K562 (cell line): ENCODE measurements around the gene AMMECR1L. TPM values are rescaled to one million over a fixed set of nuclear protein-coding genes. Genes with fewer than 3 reads are reported as not detected.
A peak's percentile ranks its signal among the peaks of the same experiment; 100 is the strongest.
"Not testable (repeated sequence)": the region's sequence is repeated elsewhere in the genome, so short reads cannot be mapped to it uniquely, and the experiment has no call there.

ENCODE experiments used
- ATAC-seq: fragments of 200-7000 bp; cut with Tn5 transposase; 3 replicates; pipeline ENCODE4 v1.9.1; 2020; ENCODE audit warnings: moderate library complexity
- BruUV-seq: library from RNA; stranded (reverse); fragments of 400-500 nt; replicated peaks from 2 replicates; lab custom pipeline; 2021; lab: Mats Ljungman, UMichigan
- CTCF ChIA-PET: fragments of 300-600 bp; formaldehyde crosslinking; extraction: SDS; loops from one replicate; lab custom pipeline; 2021; ENCODE audit warnings: low intra/inter-chr PET ratio; lab: Yijun Ruan, JAX
- POLR2A ChIA-PET: fragments of 300-600, 350-650 bp; sonication (Branson Sonifier 250); formaldehyde crosslinking; extraction: SDS; loops from one replicate; lab custom pipeline; 2021; ENCODE audit warnings: antibody characterized with exemption, inconsistent platforms; lab: Yijun Ruan, JAX
- DNase-seq, 4 experiments: peaks; one replicate each; pipeline versions ENCODE4 v3.0.0 to v3.0.0-alpha.2; 2011 to 2018; ENCODE audit warnings: low spot score in 3 of 4, mixed read lengths in 3 of 4; ENCODE audit errors: extremely low read depth in 1 of 4
- FAIRE-seq: peaks from 2 replicates; lab custom pipeline; 2011; peaks lifted over from hg19 to GRCh38; lab: Jason Lieb, UNC
- H2AFZ ChIP-seq: 2 replicates; pipeline ENCODE4 v1.6.0; 2011; ENCODE audit warnings: low read depth, low read length, control low read depth, inconsistent platforms
- H3K27ac ChIP-seq: fragments of 200-600 bp; 3 replicates; pipeline ENCODE4 v1.8.0; 2011; ENCODE audit warnings: low read depth, mild to moderate bottlenecking, control low read depth, inconsistent platforms, low read length, moderate library complexity, mixed read lengths; ENCODE audit errors: extremely low read depth
- H3K27me3 ChIP-seq, 2 experiments: fragments of 300-600 bp in 1 of 2; 2 replicates in 1 of 2; 3 replicates in 1 of 2; pipeline versions ENCODE4 v1.6.0 to v1.8.0; 2011; ENCODE audit warnings: inconsistent platforms in 2 of 2, low read length in 2 of 2, mild to moderate bottlenecking in 1 of 2, mixed read lengths in 1 of 2, moderate library complexity in 1 of 2; ENCODE audit not compliant: control insufficient read depth in 2 of 2, insufficient read depth in 2 of 2
- H3K36me3 ChIP-seq: fragments of 300-600 bp; 3 replicates; pipeline ENCODE4 v1.8.0; 2011; ENCODE audit warnings: mild to moderate bottlenecking, low read length, inconsistent platforms; ENCODE audit not compliant: control insufficient read depth, insufficient read depth
- H3K4me1 ChIP-seq, 2 experiments: fragments of 200-600 bp in 1 of 2; replicated peaks in 1 of 2; 2 replicates in 1 of 2; 3 replicates in 1 of 2; pipeline versions ENCODE4 v1.5.1 to v1.8.0; 2011; ENCODE audit warnings: inconsistent platforms in 2 of 2, low read length in 2 of 2, mild to moderate bottlenecking in 1 of 2, mixed read lengths in 1 of 2, moderate library complexity in 1 of 2; ENCODE audit not compliant: control insufficient read depth in 2 of 2, insufficient read depth in 2 of 2
- H3K4me2 ChIP-seq: 2 replicates; pipeline ENCODE4 v1.6.1; 2011; ENCODE audit warnings: low read length, control low read depth, inconsistent platforms, mixed read lengths; ENCODE audit not compliant: insufficient read depth
- H3K4me3 ChIP-seq: fragments of 200-600 bp; sonication (generic), shearing (Covaris generic); 2 replicates; pipeline ENCODE4 v1.5.1; 2016; ENCODE audit warnings: control low read depth, inconsistent platforms
- H3K79me2 ChIP-seq: fragments of 200-600 bp; 3 replicates; pipeline ENCODE4 v1.8.0; 2011; ENCODE audit warnings: low read length, inconsistent platforms; ENCODE audit not compliant: control insufficient read depth, insufficient read depth
- H3K9ac ChIP-seq, 2 experiments: 2 replicates each; pipeline versions ENCODE4 v1.6.0 to v1.6.1; 2011; ENCODE audit warnings: low read depth in 2 of 2, low read length in 2 of 2, control low read depth in 1 of 2, inconsistent platforms in 1 of 2, mild to moderate bottlenecking in 1 of 2, mixed read lengths in 1 of 2; ENCODE audit not compliant: insufficient read depth in 1 of 2
- H3K9me1 ChIP-seq: one replicate; pipeline ENCODE4 v1.6.0; 2011; ENCODE audit warnings: inconsistent platforms, mild to moderate bottlenecking, low read length, moderate library complexity; ENCODE audit not compliant: control insufficient read depth, insufficient read depth
- H3K9me3 ChIP-seq: replicated peaks from 2 replicates; pipeline ENCODE4 v1.5.1; 2011; ENCODE audit warnings: low read depth, low read length, inconsistent platforms; ENCODE audit not compliant: control insufficient read depth, insufficient read depth
- H4K20me1 ChIP-seq: replicated peaks from 2 replicates; pipeline ENCODE4 v1.6.1; 2011; ENCODE audit warnings: low read length, inconsistent platforms, mixed read lengths; ENCODE audit not compliant: control insufficient read depth, insufficient read depth
- CTBP1 ChIP-seq: fragments of 450-650 bp; IDR thresholded peaks from 2 replicates; pipeline ENCODE4 v1.6.1; 2016; ENCODE audit warnings: borderline replicate concordance
- EHMT2 ChIP-seq: fragments of 450-650 bp; IDR thresholded peaks from 2 replicates; pipeline ENCODE4 v1.6.1; 2018; ENCODE audit warnings: antibody characterized with exemption
- ELF4 ChIP-seq: fragments of 450-650 bp; formaldehyde crosslinking; IDR thresholded peaks from 2 replicates; pipeline ENCODE4 v1.4.0; 2022; ENCODE audit warnings: missing genetic modification characterization
- HDGF ChIP-seq: fragments of 450-650 bp; IDR thresholded peaks from 2 replicates; pipeline ENCODE4 v1.6.1; 2016
- OTX1 ChIP-seq: fragments of 450-650 bp; formaldehyde crosslinking; IDR thresholded peaks from 2 replicates; pipeline ENCODE4 v1.4.0; 2022; ENCODE audit warnings: mild to moderate bottlenecking
- PHF20 ChIP-seq: fragments of 450-650 bp; IDR thresholded peaks from 2 replicates; pipeline ENCODE4 v1.6.1; 2018; ENCODE audit not compliant: partially characterized antibody
- PHF8 ChIP-seq: fragments of 200-600 bp; sonication (generic); IDR thresholded peaks from 2 replicates; pipeline ENCODE4 v1.6.1; 2012; ENCODE audit warnings: mixed run types, mild to moderate bottlenecking, inconsistent platforms, low read length, moderate library complexity, borderline replicate concordance
- WGBS: fragments of 100-300 bp; shearing (Covaris generic); methylation state at CpG from one replicate; pipeline ENCODE4 v1.1.6; 2016; ENCODE audit warnings: low coverage, mixed read lengths; ENCODE audit not compliant: insufficient coverage; ENCODE audit errors: missing lambda C conversion rate; 5-methylcytosine and 5-hydroxymethylcytosine counted together
- in situ Hi-C: fragments of 300-500 bp; cut with MboI; formaldehyde crosslinking; loops from 4 replicates; pipeline ENCODE4 v1.15.0; 2018; ENCODE audit warnings: inconsistent platforms, mixed read lengths
- intact Hi-C: fragments of 100-400 bp; cut with micrococcal nuclease; formaldehyde crosslinking; loops from 2 replicates; pipeline ENCODE4 v1.14.2; 2022
- polyA plus RNA-seq, 8 experiments: library from polyadenylated mRNA; depleted of rRNA in 4 of 8; stranded (reverse) in 5 of 8; unstranded in 3 of 8; fragments of >200 nt; fragmentation: Nextera tagmentation in 2 of 8; fragmentation: Illumina TruSeq in 1 of 8; extraction: Ambion mirVana in 2 of 8; extraction: Trizol in 1 of 8; gene quantifications; 2 replicates each; pipeline versions ENCODE4 v1.2.1 to v1.2.3, GENCODE V29; 2011 to 2014; ENCODE audit warnings: inconsistent platforms in 1 of 8, missing spikeins in 1 of 8
- total RNA-seq, 7 experiments: library from RNA; depleted of rRNA in 6 of 7; stranded (reverse); fragments of >200 nt in 6 of 7; fragmentation: Illumina TruSeq in 2 of 7; extraction: Trizol in 2 of 7; gene quantifications; 2 replicates each; pipeline versions ENCODE4 v1.2.1 to v1.2.3, GENCODE V29; 2011 to 2021; ENCODE audit warnings: low replicate concordance in 1 of 7
- TF ChIP-seq, protein P1 (sequence below): fragments of 200-800 bp; sonication (Bioruptor generic); IDR thresholded peaks from 2 replicates; pipeline ENCODE4 v1.6.1; 2017; ENCODE audit warnings: missing genetic modification characterization, missing compliant biosample characterization
- TF ChIP-seq, protein P2 (sequence below), 3 experiments: fragments of 200-800 bp in 1 of 3; fragments of 250-450 bp in 1 of 3; fragments of 450-650 bp in 1 of 3; sonication (Bioruptor Pico) in 1 of 3; sonication (Bioruptor generic) in 1 of 3; formaldehyde crosslinking in 1 of 3; IDR thresholded peaks; 2 replicates each; pipeline versions ENCODE4 v1.6.1 to v1.8.0; 2016 to 2022; ENCODE audit warnings: mild to moderate bottlenecking in 2 of 3, missing genetic modification characterization in 2 of 3, missing compliant biosample characterization in 1 of 3, moderate library complexity in 1 of 3
- TF ChIP-seq, protein P3 (sequence below), 2 experiments: fragments of 450-650 bp; conservative IDR thresholded peaks; 2 replicates each; pipeline ENCODE4 v1.6.1; 2017; ENCODE audit warnings: mild to moderate bottlenecking in 2 of 2, moderate library complexity in 2 of 2
- TF ChIP-seq, protein P4 (sequence below): fragments of 450-650 bp; formaldehyde crosslinking; IDR thresholded peaks from 2 replicates; pipeline ENCODE4 v1.4.0; 2022; ENCODE audit warnings: missing genetic modification characterization

The AMMECR1L gene
- total and polyA plus RNA-seq, 9 of the 15 experiments (the other 6 are each of a cell fraction or from before 2014, with no cell fraction given): 3.7 to 15.3 (median 9.1) TPM

DNA sequence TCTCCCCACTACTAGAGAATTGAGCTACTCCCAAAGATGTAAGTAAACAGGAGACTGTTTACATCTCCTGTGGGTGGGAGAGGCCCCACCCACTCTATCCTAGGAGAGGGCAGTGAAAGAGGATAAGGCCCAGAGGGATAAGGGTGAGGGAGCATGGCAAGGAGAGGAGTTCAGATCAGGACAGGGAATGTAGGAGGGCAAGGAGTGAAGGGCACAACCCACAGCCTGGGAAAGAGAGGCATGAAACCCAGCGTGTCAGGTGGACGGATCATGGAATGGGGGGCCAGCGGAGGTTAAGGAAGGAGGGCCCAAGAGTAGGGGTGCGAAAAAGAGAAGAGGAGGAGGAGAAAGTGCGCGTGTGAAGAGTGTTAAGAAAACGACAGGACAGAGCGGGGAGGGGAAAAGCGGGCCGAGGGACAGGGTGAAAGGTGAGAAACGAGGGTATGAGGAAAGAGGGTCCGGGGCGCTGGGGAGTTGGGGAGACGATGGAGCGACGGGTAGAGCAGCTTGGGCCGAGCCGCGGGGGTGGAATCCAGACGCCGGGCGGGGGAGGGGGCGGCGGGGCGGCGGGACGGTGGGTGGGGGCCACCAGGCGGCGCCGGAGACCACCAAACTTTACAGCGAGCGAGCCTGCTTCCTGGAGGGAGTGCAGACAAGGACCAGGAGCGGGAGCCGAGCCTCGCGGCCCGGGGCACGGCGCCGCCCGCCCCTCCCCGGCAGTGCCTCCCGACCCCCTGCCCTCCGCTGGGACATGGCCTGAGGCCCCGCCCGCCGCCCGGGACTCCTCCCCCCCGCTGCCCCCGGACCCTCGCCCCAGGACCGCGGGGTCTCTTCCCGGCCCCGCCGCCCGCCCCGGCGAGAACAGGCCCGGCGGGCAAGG, 655 bp downstream of the AMMECR1L start:
- BruUV-seq, H3K9me1 ChIP-seq, in situ Hi-C loops, intact Hi-C loops, H4K20me1 ChIP-seq, H3K27me3 ChIP-seq, CTCF ChIA-PET, H3K9me3 ChIP-seq, FAIRE-seq: not testable (repeated sequence)
- Histone ChIP-seq H3K4me3 (peak overlapping the region; percentile 51), H3K27ac (peak overlapping the region; percentile 36; the same call in 1 of the 3 replicates), H3K9ac (peak overlapping the region; percentile 27 to 89; a peak in 3 of 4 replicates), H3K36me3 (peaks cover 42% of the 10 kb centered on the region; the same call in 2 of the 3 replicates), H3K4me1 (peaks cover 6 to 13% of the 10 kb centered on the region in 2 experiments; a peak in 3 of 5 replicates), H2AFZ (0 out of 2 replicates have a peak overlapping the region, but pooled peaks have one; percentile 15), H3K79me2 (peaks cover 58% of the 10 kb centered on the region), H3K4me2 (peak overlapping the region; percentile 82)
- DNase-seq: peak in 2 of 4 experiments; percentile 21 to 38
- WGBS: 3% methylated on average over 12 of the region's 61 CpGs
- POLR2A ChIA-PET: interaction anchor here (0.8 to 1.4 kb wide), 3 partner anchors 8 to 14 kb away, joined by 3 to 4 read pairs (median 3); no protein-coding TSS in a partner anchor
- peak; percentile 51 for ATAC-seq
- TF ChIP-seq EHMT2 (0 out of 2 replicates have a peak, but pooled peaks have one; percentile 42), HDGF (0 out of 2 replicates have a peak, but pooled peaks have one; percentile 51), OTX1 (0 out of 2 replicates have a peak, but pooled peaks have one; percentile 52), ELF4 (CRISPR knock-in tag) (0 out of 2 replicates have a peak, but pooled peaks have one; percentile 15), PHF20 (peak; percentile 16), CTBP1 (peak; percentile 26; the same call in 1 of the 2 replicates), PHF8 (peak; percentile 32; the same call in 1 of the 2 replicates)
- TF ChIP-seq, protein P1, sequence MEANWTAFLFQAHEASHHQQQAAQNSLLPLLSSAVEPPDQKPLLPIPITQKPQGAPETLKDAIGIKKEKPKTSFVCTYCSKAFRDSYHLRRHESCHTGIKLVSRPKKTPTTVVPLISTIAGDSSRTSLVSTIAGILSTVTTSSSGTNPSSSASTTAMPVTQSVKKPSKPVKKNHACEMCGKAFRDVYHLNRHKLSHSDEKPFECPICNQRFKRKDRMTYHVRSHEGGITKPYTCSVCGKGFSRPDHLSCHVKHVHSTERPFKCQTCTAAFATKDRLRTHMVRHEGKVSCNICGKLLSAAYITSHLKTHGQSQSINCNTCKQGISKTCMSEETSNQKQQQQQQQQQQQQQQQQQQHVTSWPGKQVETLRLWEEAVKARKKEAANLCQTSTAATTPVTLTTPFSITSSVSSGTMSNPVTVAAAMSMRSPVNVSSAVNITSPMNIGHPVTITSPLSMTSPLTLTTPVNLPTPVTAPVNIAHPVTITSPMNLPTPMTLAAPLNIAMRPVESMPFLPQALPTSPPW (CRISPR knock-in tag): peak; percentile 57
- TF ChIP-seq, protein P2, sequence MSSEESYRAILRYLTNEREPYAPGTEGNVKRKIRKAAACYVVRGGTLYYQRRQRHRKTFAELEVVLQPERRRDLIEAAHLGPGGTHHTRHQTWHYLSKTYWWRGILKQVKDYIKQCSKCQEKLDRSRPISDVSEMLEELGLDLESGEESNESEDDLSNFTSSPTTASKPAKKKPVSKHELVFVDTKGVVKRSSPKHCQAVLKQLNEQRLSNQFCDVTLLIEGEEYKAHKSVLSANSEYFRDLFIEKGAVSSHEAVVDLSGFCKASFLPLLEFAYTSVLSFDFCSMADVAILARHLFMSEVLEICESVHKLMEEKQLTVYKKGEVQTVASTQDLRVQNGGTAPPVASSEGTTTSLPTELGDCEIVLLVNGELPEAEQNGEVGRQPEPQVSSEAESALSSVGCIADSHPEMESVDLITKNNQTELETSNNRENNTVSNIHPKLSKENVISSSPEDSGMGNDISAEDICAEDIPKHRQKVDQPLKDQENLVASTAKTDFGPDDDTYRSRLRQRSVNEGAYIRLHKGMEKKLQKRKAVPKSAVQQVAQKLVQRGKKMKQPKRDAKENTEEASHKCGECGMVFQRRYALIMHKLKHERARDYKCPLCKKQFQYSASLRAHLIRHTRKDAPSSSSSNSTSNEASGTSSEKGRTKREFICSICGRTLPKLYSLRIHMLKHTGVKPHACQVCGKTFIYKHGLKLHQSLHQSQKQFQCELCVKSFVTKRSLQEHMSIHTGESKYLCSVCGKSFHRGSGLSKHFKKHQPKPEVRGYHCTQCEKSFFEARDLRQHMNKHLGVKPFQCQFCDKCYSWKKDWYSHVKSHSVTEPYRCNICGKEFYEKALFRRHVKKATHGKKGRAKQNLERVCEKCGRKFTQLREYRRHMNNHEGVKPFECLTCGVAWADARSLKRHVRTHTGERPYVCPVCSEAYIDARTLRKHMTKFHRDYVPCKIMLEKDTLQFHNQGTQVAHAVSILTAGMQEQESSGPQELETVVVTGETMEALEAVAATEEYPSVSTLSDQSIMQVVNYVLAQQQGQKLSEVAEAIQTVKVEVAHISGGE (CRISPR knock-in tag; IDR thresholded peaks at IDR 0.05): 0 out of 6 replicates have a peak, but pooled peaks of 1 of the 3 experiments have one; percentile 11
- TF ChIP-seq, protein P3, sequence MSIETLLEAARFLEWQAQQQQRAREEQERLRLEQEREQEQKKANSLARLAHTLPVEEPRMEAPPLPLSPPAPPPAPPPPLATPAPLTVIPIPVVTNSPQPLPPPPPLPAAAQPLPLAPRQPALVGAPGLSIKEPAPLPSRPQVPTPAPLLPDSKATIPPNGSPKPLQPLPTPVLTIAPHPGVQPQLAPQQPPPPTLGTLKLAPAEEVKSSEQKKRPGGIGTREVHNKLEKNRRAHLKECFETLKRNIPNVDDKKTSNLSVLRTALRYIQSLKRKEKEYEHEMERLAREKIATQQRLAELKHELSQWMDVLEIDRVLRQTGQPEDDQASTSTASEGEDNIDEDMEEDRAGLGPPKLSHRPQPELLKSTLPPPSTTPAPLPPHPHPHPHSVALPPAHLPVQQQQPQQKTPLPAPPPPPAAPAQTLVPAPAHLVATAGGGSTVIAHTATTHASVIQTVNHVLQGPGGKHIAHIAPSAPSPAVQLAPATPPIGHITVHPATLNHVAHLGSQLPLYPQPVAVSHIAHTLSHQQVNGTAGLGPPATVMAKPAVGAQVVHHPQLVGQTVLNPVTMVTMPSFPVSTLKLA (conservative IDR thresholded peaks at IDR 0.05): 0 out of 4 replicates have a peak, but pooled peaks of 1 of the 2 experiments have one; percentile 12
- TF ChIP-seq, protein P4, sequence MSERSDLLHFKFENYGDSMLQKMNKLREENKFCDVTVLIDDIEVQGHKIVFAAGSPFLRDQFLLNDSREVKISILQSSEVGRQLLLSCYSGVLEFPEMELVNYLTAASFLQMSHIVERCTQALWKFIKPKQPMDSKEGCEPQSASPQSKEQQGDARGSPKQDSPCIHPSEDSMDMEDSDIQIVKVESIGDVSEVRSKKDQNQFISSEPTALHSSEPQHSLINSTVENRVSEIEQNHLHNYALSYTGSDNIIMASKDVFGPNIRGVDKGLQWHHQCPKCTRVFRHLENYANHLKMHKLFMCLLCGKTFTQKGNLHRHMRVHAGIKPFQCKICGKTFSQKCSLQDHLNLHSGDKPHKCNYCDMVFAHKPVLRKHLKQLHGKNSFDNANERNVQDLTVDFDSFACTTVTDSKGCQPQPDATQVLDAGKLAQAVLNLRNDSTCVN (CRISPR knock-in tag): peak; percentile 88; the same call in 1 of the 2 replicates
